OCI-LY7 (cell line): Measurements from ENCODE around the gene ACBD3.

Experiments used
- EZH2phosphoT487 ChIP-seq: fragments of 200-600 bp; sonication (generic); IDR thresholded peaks from 2 replicates; pipeline ENCODE4 v1.6.1; 2018; ENCODE audit warnings: low read depth, borderline replicate concordance, mild to moderate bottlenecking, mixed run types, antibody characterized with exemption, low read length, moderate library complexity, mixed read lengths
- TF ChIP-seq, protein P1 (sequence below): fragments of 200-600 bp; sonication (generic); conservative IDR thresholded peaks from 2 replicates; pipeline ENCODE4 v1.5.1; 2014; ENCODE audit warnings: mild to moderate bottlenecking, antibody characterized with exemption, low read length, moderate library complexity, mixed read lengths

GRCh38 chr1:226117330-226117729 lies 69.2 kb downstream of the ACBD3 start:
- TF ChIP-seq, protein P1, sequence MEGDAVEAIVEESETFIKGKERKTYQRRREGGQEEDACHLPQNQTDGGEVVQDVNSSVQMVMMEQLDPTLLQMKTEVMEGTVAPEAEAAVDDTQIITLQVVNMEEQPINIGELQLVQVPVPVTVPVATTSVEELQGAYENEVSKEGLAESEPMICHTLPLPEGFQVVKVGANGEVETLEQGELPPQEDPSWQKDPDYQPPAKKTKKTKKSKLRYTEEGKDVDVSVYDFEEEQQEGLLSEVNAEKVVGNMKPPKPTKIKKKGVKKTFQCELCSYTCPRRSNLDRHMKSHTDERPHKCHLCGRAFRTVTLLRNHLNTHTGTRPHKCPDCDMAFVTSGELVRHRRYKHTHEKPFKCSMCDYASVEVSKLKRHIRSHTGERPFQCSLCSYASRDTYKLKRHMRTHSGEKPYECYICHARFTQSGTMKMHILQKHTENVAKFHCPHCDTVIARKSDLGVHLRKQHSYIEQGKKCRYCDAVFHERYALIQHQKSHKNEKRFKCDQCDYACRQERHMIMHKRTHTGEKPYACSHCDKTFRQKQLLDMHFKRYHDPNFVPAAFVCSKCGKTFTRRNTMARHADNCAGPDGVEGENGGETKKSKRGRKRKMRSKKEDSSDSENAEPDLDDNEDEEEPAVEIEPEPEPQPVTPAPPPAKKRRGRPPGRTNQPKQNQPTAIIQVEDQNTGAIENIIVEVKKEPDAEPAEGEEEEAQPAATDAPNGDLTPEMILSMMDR = no peak
- no peak for TF ChIP-seq EZH2phosphoT487
